Gastroesophageal sphincter (tissue), 4 donors: ENCODE measurements around the gene NIBAN1. TPM values are rescaled to one million over a fixed set of nuclear protein-coding genes. Genes with fewer than 3 reads are reported as not detected.
"Not testable (repeated sequence)": the region's sequence is repeated elsewhere in the genome, so short reads cannot be mapped to it uniquely, and the experiment has no call there.

ENCODE experiments used
- ATAC-seq: fragments of 150-250 bp; one replicate; pipeline ENCODE4 v1.9.1; 2016; ENCODE audit warnings: mild to moderate bottlenecking, moderate library complexity
- H3K27ac ChIP-seq, 4 donors: fragments of 200-600 bp; sonication (generic) in 3 of 4; 1 replicate in 3 of 4; 2 replicates in 1 of 4; pipeline ENCODE4 v1.5.1; 2016 to 2019
- H3K27me3 ChIP-seq: fragments of 200-600 bp; sonication (generic); one replicate; pipeline ENCODE4 v1.5.1; 2019
- H3K36me3 ChIP-seq, 2 donors: fragments of 200-600 bp; sonication (generic); one replicate each; pipeline ENCODE4 v1.5.1; 2019; ENCODE audit warnings: control low read depth in 1 of 2
- H3K4me1 ChIP-seq, 3 donors: fragments of 200-600 bp; sonication (generic); 1 replicate in 2 of 3; 2 replicates in 1 of 3; pipeline ENCODE4 v1.5.1; 2016 to 2019; ENCODE audit warnings: control low read depth in 2 of 3
- H3K4me3 ChIP-seq, 2 donors: fragments of 200-600 bp; sonication (generic); one replicate each; pipeline ENCODE4 v1.5.1; 2019; ENCODE audit warnings: mild to moderate bottlenecking in 1 of 2, moderate library complexity in 1 of 2
- H3K9me3 ChIP-seq, 3 donors: fragments of 200-600 bp; sonication (generic); one replicate each; pipeline ENCODE4 v1.5.1; 2017 to 2019; ENCODE audit warnings: control low read depth in 2 of 3
- CTCF ChIP-seq, 4 experiments: fragments of 200-600 bp in 2 of 4; fragments of 450-650 bp in 2 of 4; sonication (generic) in 1 of 4; IDR thresholded peaks; one replicate each; pipeline ENCODE4 v1.5.1; 2017 to 2019; ENCODE audit warnings: antibody characterized with exemption in 4 of 4, mild to moderate bottlenecking in 2 of 4, moderate library complexity in 2 of 4
- EP300 ChIP-seq: sonication (generic); formaldehyde crosslinking; IDR thresholded peaks from one replicate; pipeline ENCODE4 v1.6.1; 2017; ENCODE audit warnings: antibody characterized with exemption, mild to moderate bottlenecking
- POLR2A ChIP-seq, 2 donors: fragments of 450-650 bp; IDR thresholded peaks; one replicate each; pipeline ENCODE4 v1.6.1; 2017; ENCODE audit warnings: antibody characterized with exemption in 2 of 2, mild to moderate bottlenecking in 2 of 2, moderate library complexity in 1 of 2
- POLR2AphosphoS5 ChIP-seq: sonication (generic); formaldehyde crosslinking; IDR thresholded peaks from one replicate; pipeline ENCODE4 v1.6.1; 2017; ENCODE audit warnings: antibody characterized with exemption
- WGBS, 2 donors: methylation state at CpG; one replicate each; pipeline ENCODE4 v1.1.5; 2018; ENCODE audit warnings: low coverage in 1 of 2; 5-methylcytosine and 5-hydroxymethylcytosine counted together
- total RNA-seq, 4 donors: library from RNA; depleted of rRNA; stranded (reverse); fragments of >200 nt; gene quantifications; one replicate each; pipeline ENCODE4 v1.1.0, GENCODE V29; 2016

Gene NIBAN1
- total RNA-seq, 4 donors from 2014 or later: 544 to 589 (median 567) TPM

GRCh38 chr1:185014941-185015340 lies 40.6 kb upstream of the NIBAN1 start:
- Histone ChIP-seq H3K4me1 (no peaks in the 10 kb centered on the region), H3K9me3 (no peaks in the 10 kb centered on the region), H3K27me3 (no peaks in the 10 kb centered on the region), H3K36me3 (no peaks in the 10 kb centered on the region), H3K4me3 (no peak overlapping the region), H3K27ac (no peak overlapping the region)
- TF ChIP-seq POLR2AphosphoS5 (no peak), CTCF (IDR thresholded peaks at IDR 0.05) (no peak), POLR2A (IDR thresholded peaks at IDR 0.05) (no peak), EP300 (no peak)
- no peak for ATAC-seq
- WGBS, 2 donors: 81 to 86% methylated on average over 3 of the region's 3 CpGs

GRCh38 chr1:185010361-185010760 lies 36.1 kb upstream of the NIBAN1 start:
- H3K27me3 ChIP-seq: no peaks in the 10 kb centered on the region
- no peaks in the 10 kb centered on the region for H3K36me3 ChIP-seq
- no peak for ATAC-seq
- H3K27ac ChIP-seq: no peak overlapping the region
- H3K4me1 ChIP-seq: no peaks in the 10 kb centered on the region
- no peaks in the 10 kb centered on the region for H3K9me3 ChIP-seq
- H3K4me3 ChIP-seq: no peak overlapping the region
- TF ChIP-seq EP300 (no peak), POLR2A (IDR thresholded peaks at IDR 0.05) (no peak), CTCF (IDR thresholded peaks at IDR 0.05) (no peak), POLR2AphosphoS5 (no peak)

GRCh38 chr1:185008838-185009237 lies 34.5 kb upstream of the NIBAN1 start:
- TF ChIP-seq EP300: no peak
- H3K27ac ChIP-seq: no peak overlapping the region
- no peaks in the 10 kb centered on the region for H3K4me1 ChIP-seq
- H3K36me3 ChIP-seq: no peaks in the 10 kb centered on the region
- no peak for ATAC-seq
- H3K4me3 ChIP-seq: no peak overlapping the region
- H3K9me3 ChIP-seq: no peaks in the 10 kb centered on the region
- no peaks in the 10 kb centered on the region for H3K27me3 ChIP-seq

- 86 to 100% methylated on average over 3 to 4 of the region's 26 CpGs for WGBS, 2 donors
- ATAC-seq: not testable (repeated sequence)
These were observed 27.1 kb upstream of the NIBAN1 start for GRCh38 chr1:185001312-185001880.

GRCh38 chr1:184999974-185000373 lies 25.7 kb upstream of the NIBAN1 start:
- H3K36me3 ChIP-seq, H3K27me3 ChIP-seq, H3K4me1 ChIP-seq, H3K27ac ChIP-seq, ATAC-seq, H3K4me3 ChIP-seq, H3K9me3 ChIP-seq: not testable (repeated sequence)
- WGBS, 2 donors: 93 to 94% methylated on average over 6 of the region's 6 CpGs

More at GRCh38 chr1:185001312-185001880, 27.1 kb upstream of the NIBAN1 start:
- H3K4me1 ChIP-seq, H3K4me3 ChIP-seq, H3K27me3 ChIP-seq, H3K9me3 ChIP-seq, H3K27ac ChIP-seq, H3K36me3 ChIP-seq: not testable (repeated sequence)

GRCh38 chr1:184994301-184994700 lies 20.0 kb upstream of the NIBAN1 start:
- Histone ChIP-seq H3K27me3 (no peaks in the 10 kb centered on the region), H3K4me3 (no peak overlapping the region), H3K27ac (no peak overlapping the region), H3K36me3 (no peaks in the 10 kb centered on the region), H3K9me3 (peaks cover 0 to 17% (median 0%) of the 10 kb centered on the region in 3 donors), H3K4me1 (no peaks in the 10 kb centered on the region)
- no peak for TF ChIP-seq POLR2A (IDR thresholded peaks at IDR 0.05)
- no peak for TF ChIP-seq CTCF (IDR thresholded peaks at IDR 0.05)
- TF ChIP-seq EP300: no peak
- TF ChIP-seq POLR2AphosphoS5: no peak
- 100% methylated on average over 1 of the region's 1 CpG for WGBS, 2 donors
- ATAC-seq: no peak
